ENCODE data around the gene NUDT2.
A peak's percentile ranks its signal among the peaks of the same experiment; 100 is the strongest.

NUDT2 gene

DNA sequence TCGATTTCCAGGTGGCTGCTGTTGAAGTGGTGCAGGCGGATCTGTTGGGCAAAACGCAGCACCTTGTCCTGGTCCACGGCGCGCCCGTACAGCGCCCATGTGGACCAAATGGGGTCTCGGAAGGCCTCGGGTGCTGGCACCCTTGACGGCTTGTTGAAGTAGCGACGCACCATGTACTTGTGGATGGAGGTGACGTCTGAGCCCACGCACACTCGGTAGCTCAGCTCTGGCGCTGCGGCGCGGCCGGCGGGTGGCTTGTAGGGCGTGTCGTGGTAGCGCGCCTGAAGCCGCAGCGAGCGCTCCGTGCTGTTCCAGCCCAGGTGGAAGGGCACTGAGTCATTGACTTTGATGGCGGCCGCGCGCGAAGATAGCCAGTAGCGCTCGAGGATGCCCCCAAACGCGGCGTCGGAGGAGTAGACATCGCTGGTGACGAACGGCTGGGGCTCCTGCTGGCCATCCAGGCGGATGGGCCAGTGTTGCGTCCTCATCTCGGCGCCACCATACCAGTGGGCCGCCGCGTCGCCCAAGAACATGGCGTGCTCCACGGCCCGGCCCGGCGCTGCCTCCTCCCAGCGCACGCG is 42.6 kb downstream of the NUDT2 start:
- no peak for DNase-seq

DNA sequence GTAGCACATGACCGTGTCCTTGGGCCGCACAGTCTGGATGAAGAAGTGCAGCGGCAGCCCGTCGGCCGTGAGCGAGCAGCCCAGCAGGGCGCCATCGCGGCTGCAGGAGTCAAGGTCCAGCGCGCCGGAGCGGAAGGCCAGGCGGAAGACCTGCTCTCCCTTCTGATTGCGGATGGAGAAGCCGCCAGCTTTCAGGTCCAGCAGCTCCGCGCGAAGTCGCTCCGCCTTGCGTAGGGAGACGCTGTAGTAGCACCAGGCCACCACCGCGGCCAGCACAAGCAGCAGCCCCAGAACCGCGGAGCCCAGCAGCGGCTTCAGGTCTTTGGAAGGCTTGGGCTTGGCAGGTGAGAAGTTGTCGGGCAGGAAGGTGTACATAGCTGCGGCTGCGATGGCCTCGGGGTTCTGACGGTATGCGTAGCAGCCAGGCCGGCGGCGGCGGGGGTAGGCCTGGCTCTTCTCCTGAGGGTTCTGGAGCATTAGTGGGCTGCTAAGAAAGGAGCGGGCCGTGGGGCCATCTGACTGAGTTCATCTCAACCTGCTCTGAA is 43.2 kb downstream of the NUDT2 start:
- DNase-seq: no peak

DNA sequence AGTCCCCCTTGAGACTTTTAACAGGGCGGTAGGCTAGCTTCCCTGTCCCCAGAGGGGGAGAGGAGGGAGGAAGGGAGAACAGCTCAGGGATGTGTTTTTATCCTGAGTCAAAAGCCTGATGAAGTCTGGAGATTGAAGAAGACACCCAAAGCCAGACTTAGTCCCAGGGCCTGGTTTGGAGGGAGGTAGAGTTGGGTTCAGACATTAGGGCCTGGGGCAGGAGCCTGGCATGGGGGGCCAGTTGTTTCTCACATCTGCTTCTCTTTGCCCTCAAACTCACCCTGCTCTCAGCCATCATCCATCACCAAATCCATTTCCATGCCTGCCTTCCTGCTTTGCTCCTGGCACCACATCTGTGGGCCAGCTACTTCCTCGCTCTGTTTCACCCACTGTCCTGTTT is 44.4 kb downstream of the NUDT2 start:
- DNase-seq: no peak

DNA sequence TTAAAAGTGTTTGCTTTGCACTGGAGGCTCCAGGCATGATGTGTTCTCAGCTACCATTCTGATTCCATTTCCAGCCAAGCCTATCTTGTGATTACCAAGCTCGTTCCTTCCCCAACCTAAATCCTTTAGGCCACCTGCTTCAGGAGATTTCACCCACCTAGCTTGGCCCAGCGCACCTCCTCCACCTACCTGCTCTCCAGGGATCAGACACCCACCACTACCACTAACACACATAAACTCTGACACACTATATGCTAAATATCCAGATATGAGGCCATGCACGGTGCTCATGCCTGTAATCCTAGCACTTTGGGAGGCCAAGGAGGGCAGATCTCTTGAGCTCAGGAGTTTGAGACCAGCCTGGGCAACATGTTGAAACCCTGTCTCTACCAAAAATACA is 45.0 kb downstream of the NUDT2 start:
- DNase-seq: no peak

DNA sequence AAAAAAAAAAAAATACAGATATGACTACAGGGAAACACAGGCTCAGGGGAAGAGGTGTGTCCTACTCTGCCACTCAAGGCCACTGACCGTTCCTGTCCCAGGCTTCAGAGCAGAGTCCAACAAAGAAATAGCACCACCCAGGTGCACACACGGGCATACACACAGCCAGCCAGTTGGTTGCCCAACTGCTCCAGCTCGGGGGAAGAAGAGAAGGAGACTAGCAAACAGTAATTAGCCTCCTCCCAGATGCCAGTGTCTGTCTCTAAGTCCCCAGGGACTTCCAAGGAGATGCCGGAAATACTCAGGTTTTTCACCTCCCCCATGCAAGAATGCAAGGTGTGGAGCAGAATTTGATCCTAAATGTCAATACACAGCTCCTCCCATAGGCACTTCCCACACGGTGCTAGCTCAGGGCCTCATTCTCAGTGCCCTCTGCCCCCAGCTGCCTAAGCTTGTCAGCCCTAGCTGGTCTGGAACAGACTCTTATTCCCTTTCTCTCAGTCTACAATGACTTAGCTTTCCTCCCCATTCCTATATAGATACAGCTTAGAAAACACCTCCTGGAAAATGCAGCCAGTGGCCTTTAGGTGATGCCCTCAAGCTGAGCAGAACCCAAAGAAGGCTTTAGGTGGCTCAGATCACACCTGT is 45.7 kb downstream of the NUDT2 start:
- DNase-seq: peak; percentile 76

DNA sequence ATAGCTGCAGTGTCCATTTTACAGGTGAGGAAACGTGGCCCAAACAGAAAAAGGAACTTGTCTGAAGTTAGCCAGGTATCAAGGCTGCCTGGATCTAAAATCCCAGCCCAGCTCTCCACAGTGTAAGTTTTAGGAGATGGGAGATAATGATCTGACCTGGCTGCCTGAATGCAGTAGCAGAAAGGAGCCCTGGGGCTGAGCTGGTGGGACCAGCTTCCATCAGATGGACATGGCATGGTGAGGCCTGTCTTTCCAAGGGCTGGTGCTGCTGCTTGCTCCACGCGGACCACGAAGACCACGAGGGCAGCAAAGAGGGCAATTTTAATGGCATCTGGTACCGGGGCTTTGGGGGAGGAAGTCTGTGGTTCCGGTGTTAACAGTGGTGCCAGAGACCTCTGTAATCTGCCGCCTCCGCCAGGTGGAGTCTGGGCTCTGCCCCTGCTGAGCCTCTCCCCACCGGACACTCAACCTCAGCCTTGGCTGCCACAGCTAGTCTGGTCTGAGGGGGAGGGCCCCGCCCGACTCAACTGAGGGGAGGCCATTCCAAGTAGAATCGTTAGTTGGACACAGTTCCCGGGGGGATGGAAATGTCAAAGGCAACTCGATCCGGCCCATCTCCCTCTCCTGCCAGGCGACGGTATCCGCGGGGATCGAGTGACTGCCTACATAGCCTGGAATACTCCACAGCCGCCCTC is 46.7 kb downstream of the NUDT2 start:
- no peak for DNase-seq

DNA sequence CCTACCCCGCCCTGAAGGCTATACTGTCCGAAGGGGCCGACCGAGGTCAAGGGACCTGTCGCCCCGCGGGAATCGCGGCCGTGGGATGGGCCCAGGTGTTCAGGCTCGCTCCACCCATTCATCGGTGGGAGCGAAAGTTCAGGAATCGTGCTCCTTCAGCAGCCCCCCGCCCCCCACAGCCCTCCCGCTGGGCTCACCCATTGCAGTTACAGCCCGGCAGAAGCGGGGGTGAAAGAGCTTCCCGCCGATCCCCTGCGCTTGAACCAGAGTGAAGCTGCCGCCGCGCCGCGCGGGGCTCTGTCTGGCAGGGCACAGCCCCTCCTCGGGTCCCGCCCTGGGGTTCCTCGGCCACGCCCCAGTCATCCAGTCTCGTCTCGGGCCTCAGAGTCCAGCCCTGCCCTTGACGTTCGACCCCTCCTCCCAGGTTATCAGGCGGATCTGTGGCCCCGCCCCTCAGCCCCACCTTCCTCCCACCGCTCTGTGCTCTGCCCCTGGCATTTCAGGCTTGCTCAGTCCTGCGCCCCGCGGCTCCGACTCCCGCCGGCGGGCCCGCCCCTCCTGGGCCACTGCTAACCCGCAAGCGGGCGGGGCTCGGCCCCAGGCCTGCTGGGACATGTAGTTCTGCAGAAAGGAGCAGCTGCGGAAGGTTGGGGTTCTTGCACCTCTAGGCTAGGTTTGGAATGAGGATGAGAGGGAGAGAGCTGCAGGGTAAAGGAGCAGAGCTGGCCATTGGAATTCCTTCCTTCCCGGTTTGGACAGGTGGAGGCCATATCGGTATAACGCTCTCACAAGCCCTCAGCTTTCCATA is 47.4 kb downstream of the NUDT2 start, which contains the start of gene MYORG:
MYORG (minus strand) TSS at position 303 of the 808 bp plus-strand sequence. CDS start 3,955 bp downstream, outside the sequence.
- DNase-seq: peak; percentile 76

DNA sequence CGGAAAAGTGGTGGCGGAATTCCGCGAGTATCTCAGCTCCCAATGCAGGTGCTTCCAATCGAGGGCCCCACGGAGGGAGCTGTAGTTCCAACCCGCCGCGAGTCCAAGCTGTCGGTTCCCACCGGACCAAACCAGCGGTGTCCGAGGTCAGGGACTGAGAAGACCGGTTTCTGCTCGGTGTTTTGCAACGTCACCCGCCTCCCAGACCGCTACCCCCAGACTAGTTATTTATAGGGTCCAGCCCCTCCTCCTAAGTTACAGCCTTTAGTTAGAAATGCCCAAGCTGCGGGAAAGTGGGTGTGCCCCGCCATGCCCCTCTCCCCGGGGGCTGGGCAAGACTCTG is 48.0 kb downstream of the NUDT2 start:
- DNase-seq: no peak

DNA sequence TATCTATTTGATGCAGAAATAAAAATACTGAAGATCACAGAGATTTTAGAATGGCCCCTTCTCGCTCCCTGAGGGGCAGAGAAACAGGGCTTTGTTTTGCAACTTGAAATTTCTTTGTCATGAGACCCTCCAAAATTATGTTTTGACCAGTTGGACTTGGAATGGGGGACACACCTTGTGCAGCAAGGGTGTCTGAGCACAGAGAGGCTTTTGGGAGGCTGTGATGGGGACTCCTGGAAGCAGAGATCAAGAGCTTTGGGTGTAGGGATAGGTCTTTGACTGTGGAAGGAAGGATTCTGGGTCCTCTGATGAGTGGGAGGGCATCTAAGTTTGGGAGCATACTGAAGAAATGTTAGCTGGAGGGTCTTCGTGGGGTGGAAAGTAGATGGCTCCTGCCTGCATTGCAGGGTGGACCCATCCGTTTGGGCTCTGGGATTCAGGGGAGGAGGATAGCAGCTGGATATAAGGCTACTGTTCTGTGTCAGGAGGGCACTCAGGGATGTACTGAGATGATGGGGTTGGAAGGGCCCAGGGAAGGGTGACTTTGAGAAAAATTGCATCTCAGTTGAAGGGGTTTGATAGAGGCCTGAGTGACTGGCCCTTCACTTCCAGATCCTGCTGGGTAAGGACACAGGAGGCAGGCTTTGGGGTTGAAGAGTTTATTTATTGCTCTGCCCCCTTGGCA is 49.1 kb downstream of the NUDT2 start:
- no peak for DNase-seq

DNA sequence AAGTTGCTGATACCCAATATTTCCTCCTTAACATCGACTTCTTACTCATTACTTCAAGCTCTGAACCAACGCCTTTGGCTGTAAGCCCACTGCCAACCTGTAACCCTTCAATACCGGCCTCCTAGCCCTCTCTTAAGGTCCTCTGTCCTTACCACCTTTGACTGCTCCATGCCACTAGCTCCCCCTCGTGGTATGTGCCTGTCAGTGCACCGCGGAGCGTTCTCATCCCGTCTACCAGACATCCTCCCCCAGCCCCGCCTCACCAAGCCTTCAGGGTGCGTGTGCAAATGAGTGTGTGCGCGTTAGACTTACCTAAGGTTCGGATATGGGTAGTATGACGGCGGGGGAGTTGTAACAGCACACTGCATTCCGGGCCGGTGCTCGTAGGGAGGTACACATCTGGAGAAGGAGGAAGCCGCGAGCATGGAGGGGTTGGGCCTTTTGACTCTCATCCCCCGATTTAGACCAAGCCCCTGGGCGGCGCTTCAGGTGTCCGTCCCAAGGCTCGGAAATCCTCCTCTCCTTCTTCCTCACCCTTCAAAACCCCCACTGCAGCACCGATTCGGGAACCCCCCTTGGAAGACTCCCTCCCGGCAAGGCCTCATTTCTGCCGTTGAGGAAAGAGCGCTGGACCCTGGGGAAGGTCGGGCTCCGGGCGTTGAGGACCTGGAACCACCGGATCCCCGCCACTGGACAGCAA is 50.1 kb downstream of the NUDT2 start:
- no peak for DNase-seq

DNA sequence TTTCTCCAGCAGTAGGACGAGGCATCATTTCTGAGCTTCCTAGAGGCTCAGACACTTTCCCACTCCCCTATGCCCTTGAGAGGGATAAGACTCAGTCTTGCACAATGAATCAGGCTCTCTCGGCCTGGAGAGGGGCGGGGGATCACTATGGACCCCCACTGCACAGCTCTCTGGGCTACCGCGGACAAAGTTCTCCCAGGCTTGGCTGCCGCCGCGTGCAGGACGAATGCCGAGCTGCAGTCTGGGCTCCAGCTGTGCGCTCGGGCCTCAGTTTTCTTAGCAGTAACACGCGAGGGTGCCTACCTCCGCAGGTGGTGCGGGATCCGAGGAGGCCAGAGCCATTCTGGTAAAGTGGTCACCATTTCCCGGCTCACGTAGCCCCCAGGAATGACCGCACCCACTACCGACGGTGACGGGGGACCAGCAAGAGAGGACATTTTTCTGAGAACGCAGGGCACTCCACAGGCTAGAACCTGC is 50.7 kb downstream of the NUDT2 start:
- DNase-seq: no peak

DNA sequence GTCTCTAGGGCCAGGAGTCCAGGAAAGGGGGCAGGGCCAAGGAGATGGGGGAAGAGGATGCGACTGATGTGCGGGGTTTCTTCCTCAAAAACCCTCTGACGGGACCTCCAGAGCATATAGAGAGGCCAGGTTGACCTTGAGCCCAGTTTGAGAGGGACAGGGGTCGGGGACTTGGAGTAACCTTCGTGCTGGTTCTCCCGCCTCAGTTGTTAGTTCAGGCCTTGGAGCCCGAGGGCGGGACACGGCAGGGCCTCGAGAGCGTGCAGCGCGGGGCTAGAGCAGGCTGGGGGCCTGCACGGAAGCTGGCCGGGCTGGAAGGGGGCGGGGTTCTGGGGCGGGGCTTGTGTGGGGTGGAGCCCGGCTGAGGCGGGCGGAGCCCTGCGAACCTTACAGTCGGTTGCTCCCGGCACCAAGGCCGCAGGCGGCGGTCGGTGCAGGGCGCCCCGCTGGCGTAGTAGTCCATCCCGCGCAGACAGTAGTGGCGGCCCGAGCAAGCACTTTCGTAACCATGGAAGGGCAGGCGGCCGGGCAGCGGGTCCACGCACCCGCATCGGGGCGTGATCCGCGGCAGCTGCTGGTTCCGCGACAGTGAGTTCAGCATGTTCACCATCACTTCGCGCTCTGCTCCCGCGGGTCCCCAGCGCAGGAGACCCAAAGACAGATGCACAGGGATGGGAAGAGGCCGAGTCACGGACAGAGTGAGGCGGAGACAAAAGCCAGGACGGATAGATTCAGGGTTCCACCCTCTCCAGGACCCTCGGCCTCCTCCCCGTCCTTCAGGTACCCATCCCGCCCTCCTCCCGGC is 51.3 kb downstream of the NUDT2 start:
- DNase-seq: peak; percentile 21

DNA sequence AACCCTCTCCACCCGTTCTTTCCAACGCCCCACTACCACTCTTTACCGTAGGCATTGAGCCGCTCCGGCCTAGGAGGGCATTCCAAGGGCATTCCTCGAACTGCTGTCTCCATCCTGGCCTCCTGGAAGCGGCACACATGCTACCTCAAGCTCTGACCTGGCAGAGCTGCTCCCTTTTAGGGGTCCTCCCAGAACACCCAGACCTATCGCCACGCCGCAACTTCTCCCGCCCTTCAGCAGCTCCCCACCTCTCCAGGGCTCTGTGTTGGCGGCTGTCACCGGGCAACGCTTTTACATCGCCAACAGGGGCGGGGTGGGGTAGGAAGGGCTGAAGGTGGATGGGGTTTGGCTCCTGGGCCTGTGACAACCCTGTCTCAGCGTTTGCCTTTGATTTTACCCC is 52.0 kb downstream of the NUDT2 start:
- no peak for DNase-seq

DNA sequence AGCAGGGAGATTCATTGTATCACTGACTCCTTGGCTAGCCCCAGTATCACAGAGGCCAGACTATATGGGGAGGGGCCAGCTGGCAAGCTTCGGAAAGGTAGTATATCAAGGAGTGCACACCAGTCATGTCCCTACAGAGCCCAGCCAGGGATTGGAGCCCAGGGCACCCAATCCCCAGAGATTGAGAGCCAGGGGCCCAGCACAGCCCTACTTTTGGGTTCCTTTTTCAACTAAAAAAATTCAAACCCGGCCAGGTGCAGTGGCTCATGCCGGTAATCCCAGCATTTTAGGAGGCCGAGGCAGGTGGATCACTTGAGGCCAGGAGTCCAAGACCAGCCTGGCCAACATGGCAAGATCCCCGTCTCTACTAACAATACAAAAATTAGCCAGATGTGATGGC is 52.7 kb downstream of the NUDT2 start:
- no peak for DNase-seq

DNA sequence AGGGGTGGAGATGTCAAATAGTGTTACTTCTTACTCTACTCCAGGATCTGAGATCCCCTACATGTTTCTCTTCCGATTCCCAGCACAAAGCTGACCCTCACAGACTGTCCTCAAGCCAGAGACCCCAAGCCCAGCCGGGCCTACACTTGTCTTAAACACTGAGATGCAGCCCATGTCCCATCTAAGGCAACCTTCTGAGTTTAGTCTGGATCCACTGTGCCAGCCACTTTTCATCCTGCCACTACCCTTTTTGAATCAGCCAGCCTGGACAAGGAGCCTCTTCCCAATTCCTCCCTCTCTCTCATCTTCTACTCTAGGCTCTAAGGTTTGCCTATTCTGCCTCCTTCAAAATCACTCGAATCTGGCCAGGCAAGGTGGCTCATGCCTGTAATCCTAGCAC is 53.5 kb downstream of the NUDT2 start:
- no peak for DNase-seq

DNA sequence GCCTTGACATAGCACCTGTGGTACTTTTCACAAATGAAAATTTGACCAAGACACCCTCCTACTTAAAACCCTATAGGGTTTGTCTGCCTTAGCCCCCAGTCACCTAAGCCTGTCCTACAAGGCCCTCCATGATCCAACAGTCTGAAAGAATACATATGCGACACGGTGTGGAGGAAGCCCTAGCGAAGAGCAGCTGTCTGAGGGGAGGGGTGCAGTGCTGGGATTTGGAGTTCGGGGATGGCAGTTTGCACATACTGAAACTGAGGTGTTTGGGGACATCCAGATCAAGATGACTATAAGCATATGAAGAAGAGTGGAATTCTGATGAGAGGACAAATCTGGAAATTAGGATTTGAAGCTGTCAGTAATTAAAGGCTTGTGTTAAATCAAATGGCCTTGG is 54.5 kb downstream of the NUDT2 start:
- DNase-seq: no peak

DNA sequence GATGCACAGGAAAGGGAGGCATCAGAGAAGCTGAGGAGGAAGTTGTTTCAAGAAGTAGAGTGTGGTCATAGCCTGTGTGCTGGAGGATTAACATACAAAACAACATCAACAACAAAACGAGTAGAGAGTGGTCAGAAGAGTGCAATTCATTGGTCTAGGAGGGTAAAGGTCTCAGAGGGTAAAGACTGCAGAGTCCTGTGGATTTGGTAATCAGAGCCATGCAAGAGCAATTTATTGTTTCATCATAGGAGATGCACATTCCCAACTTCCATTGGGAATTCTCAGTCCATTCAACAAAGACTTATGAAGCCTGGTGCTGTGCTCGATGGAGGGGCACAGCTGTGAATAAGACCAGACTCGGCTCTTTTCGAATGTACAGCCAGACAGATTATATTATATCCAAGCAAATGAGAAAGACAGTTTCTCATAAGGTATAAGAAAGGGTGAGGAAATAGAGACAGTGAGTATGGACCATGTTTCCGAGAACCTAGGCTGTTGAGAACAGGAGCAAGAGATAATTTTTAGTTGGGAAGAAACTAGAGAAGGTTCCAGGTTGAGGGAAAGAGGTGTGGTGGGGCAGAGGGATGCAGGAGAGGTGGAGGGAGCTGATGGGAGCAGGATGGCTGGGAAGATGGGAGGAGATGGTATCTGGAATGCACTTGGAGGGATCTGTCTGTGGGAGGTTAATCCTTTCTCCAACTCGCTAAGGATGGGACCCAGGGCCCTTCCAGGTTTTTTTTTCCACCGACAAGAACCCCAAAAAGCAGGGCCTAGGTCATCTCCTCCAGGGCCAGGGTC is 55.2 kb downstream of the NUDT2 start:
- DNase-seq: no peak

DNA sequence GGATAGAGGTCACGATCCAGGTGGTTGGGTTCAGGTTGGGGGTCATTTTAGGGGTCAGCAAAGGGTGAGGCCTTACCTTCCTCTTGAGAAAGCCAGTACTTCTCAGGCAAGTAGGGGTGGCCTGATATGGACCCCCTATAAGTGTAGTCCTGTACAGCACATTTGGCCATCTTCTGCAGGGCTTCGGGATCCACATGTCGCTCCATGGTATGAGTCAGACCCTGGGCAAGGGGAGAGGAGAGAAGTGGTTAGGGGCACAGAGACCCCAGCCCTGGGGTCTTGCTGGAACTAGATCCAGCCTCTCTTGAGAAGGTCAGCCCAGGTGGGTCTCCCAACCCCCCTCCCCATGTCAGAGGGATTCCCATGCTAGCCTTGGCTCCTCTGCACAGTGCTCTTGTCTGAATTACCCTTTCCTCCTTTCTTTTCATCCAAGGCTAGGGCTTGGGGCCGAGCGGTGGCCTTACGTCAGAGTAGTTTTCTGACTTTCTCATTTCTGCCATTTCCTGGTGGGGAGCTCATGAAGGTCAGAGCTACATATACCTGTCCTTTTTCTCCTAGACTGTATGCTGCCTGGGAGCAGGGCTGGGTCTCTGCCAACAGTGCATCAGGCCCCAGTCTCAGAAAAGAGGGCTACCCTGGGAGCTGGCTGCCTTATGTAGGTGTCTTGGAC is 56.3 kb downstream of the NUDT2 start:
- no peak for DNase-seq

DNA sequence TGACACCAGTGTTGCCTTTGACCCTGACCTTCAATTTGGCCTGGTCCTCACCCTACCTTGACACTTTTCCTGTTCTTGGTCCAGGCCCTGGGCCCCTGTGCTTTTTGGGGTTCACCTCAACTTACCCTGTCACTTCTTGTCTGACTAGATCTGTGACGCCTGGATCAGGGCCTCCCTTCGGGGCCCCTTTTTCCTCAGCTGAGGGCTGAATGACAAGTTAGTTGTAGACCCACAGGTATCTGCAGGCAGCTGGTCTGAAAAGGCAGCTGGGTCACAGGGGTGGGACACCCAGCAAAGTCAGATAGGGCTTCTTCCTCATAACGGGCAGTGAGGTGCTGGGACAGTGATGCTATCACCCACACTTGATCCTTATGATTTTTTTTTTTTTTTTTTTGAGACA is 57.3 kb downstream of the NUDT2 start:
- DNase-seq: no peak

DNA sequence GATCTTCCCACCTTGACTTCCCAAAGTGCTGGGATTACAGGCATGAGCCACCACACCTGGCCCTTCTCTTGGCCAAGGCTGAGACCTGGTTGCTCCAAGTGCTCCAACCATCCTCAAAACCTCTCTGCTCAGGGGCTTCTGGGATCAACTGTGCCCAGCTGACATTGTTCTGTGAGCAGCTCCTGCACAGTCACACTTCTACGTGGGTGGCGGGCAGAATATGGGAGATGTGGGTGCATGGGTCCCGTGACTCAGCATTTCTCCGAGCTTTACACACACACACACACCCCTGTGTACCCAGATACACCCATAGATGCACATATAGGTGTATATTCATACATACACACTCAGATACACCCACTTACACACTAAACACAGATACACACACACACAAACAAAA is 57.9 kb downstream of the NUDT2 start:
- DNase-seq: no peak
